Liver (tissue), 9 donors: ENCODE measurements around the gene SLC34A2. TPM values are rescaled to one million over a fixed set of nuclear protein-coding genes. Genes with fewer than 3 reads are reported as not detected.

Source experiments
- DNase-seq: peaks from one replicate; pipeline ENCODE4 v3.0.0-alpha.2; 2017; ENCODE audit warnings: low spot score
- H3K27ac ChIP-seq, 2 donors: one replicate each; pipeline ENCODE4 v1.7.0; 2013; ENCODE audit warnings: inconsistent platforms in 2 of 2, low read length in 2 of 2, control low read depth in 1 of 2, low read depth in 1 of 2, mild to moderate bottlenecking in 1 of 2
- H3K27me3 ChIP-seq, 4 donors: one replicate each; pipeline versions ENCODE4 v1.6.1 to v1.7.0; 2013; ENCODE audit warnings: low read length in 3 of 4, inconsistent platforms in 1 of 4, mild to moderate bottlenecking in 1 of 4, moderate library complexity in 1 of 4; ENCODE audit not compliant: control insufficient read depth in 4 of 4, insufficient read depth in 4 of 4
- H3K36me3 ChIP-seq, 4 donors: one replicate each; pipeline versions ENCODE4 v1.6.1 to v1.7.0; 2013; ENCODE audit warnings: low read length in 3 of 4, mild to moderate bottlenecking in 3 of 4, low read depth in 1 of 4, moderate library complexity in 1 of 4; ENCODE audit not compliant: control insufficient read depth in 4 of 4, insufficient read depth in 3 of 4
- H3K4me1 ChIP-seq, 4 donors: one replicate each; pipeline versions ENCODE4 v1.6.1 to v1.7.0; 2013; ENCODE audit warnings: low read length in 3 of 4, mild to moderate bottlenecking in 3 of 4, moderate library complexity in 1 of 4; ENCODE audit not compliant: control insufficient read depth in 4 of 4, insufficient read depth in 4 of 4
- H3K4me3 ChIP-seq, 3 donors: one replicate each; pipeline versions ENCODE4 v1.6.1 to v1.7.0; 2013; ENCODE audit warnings: low read length in 3 of 3, control low read depth in 1 of 3, low read depth in 1 of 3, mild to moderate bottlenecking in 1 of 3
- H3K9ac ChIP-seq, 2 donors: one replicate each; pipeline ENCODE4 v1.7.0; 2013; ENCODE audit warnings: low read length in 2 of 2, mild to moderate bottlenecking in 2 of 2, moderate library complexity in 2 of 2, control low read depth in 1 of 2, low read depth in 1 of 2
- H3K9me3 ChIP-seq, 4 donors: one replicate each; pipeline versions ENCODE4 v1.6.1 to v1.7.0; 2013; ENCODE audit warnings: low read length in 3 of 4; ENCODE audit not compliant: control insufficient read depth in 4 of 4
- ATF3 ChIP-seq: IDR thresholded peaks from 2 replicates; pipeline ENCODE4 v1.6.1; 2016; ENCODE audit warnings: antibody characterized with exemption
- EGR1 ChIP-seq, 2 donors: IDR thresholded peaks; 2 replicates each; pipeline ENCODE4 v1.6.1; 2016 to 2018; ENCODE audit warnings: antibody characterized with exemption in 2 of 2, low read depth in 2 of 2
- FOXA2 ChIP-seq: IDR thresholded peaks from 2 replicates; pipeline ENCODE4 v1.6.1; 2016; ENCODE audit warnings: antibody characterized with exemption
- GABPA ChIP-seq, 2 donors: IDR thresholded peaks in 1 of 2; conservative IDR thresholded peaks in 1 of 2; 2 replicates each; pipeline ENCODE4 v1.6.1; 2016; ENCODE audit warnings: antibody characterized with exemption in 2 of 2, mild to moderate bottlenecking in 1 of 2, moderate library complexity in 1 of 2
- HNF4A ChIP-seq, 2 donors: conservative IDR thresholded peaks; 2 replicates each; pipeline ENCODE4 v1.6.1; 2016; ENCODE audit warnings: antibody characterized with exemption in 2 of 2, mild to moderate bottlenecking in 2 of 2
- HNF4G ChIP-seq: IDR thresholded peaks from 2 replicates; pipeline ENCODE4 v1.6.1; 2016; ENCODE audit warnings: antibody characterized with exemption
- JUND ChIP-seq, 2 donors: IDR thresholded peaks; 2 replicates each; pipeline ENCODE4 v1.6.1; 2016; ENCODE audit warnings: antibody characterized with exemption in 2 of 2
- MAX ChIP-seq: IDR thresholded peaks from 2 replicates; pipeline ENCODE4 v1.6.1; 2016; ENCODE audit warnings: antibody characterized with exemption
- NR2F2 ChIP-seq: IDR thresholded peaks from 2 replicates; pipeline ENCODE4 v1.6.1; 2016; ENCODE audit warnings: antibody characterized with exemption
- RAD21 ChIP-seq, 2 donors: IDR thresholded peaks; 2 replicates each; pipeline ENCODE4 v1.6.1; 2016; ENCODE audit warnings: antibody characterized with exemption in 2 of 2, mild to moderate bottlenecking in 2 of 2
- REST ChIP-seq: IDR thresholded peaks from 2 replicates; pipeline ENCODE4 v1.6.1; 2016; ENCODE audit warnings: antibody characterized with exemption, mild to moderate bottlenecking
- RXRA ChIP-seq, 2 donors: IDR thresholded peaks; 2 replicates each; pipeline ENCODE4 v1.6.1; 2017 to 2018; ENCODE audit warnings: antibody characterized with exemption in 2 of 2, mild to moderate bottlenecking in 1 of 2
- SP1 ChIP-seq: IDR thresholded peaks from 2 replicates; pipeline ENCODE4 v1.6.1; 2018; ENCODE audit warnings: antibody characterized with exemption, mild to moderate bottlenecking
- TAF1 ChIP-seq: conservative IDR thresholded peaks from 2 replicates; pipeline ENCODE4 v1.6.1; 2016; ENCODE audit warnings: antibody characterized with exemption, mild to moderate bottlenecking
- YY1 ChIP-seq: IDR thresholded peaks from 2 replicates; pipeline ENCODE4 v1.6.1; 2016; ENCODE audit warnings: antibody characterized with exemption, mild to moderate bottlenecking
- WGBS: extraction: QIAGEN DNeasy Blood & Tissue Kit; methylation state at CpG from one replicate; pipeline ENCODE4 v1.1.7; 2013; 5-methylcytosine and 5-hydroxymethylcytosine counted together
- polyA plus RNA-seq, 2 donors: library from polyadenylated mRNA; stranded (reverse) in 1 of 2; unstranded in 1 of 2; fragments of 200-250 nt in 1 of 2; fragments of >200 nt in 1 of 2; fragmentation: Nextera tagmentation in 1 of 2; extraction: Ambion mirVana in 1 of 2; gene quantifications; one replicate each; pipeline versions ENCODE4 v1.2.1 to v1.2.3, GENCODE V29; 2013 to 2015
- total RNA-seq, 2 donors: library from RNA; depleted of rRNA; stranded (reverse); fragments of >200 nt; gene quantifications; one replicate each; pipeline ENCODE4 v1.2.3, GENCODE V29; 2014
- TF ChIP-seq, protein P1 (sequence below): IDR thresholded peaks from 2 replicates; pipeline ENCODE4 v1.6.1; 2016; ENCODE audit warnings: antibody characterized with exemption
- TF ChIP-seq, protein P2 (sequence below): fragments of 150-350 bp; IDR thresholded peaks from 2 replicates; pipeline ENCODE4 v1.5.1; 2017; ENCODE audit warnings: improper control_type of control experiment, low read depth, low read length; ENCODE audit not compliant: missing input control
- donor health status: healthy.
- donor health status: healthy.
- donor health status: healthy.
- donor health status: healthy.
- donor health status: healthy.

The SLC34A2 gene
- total and polyA plus RNA-seq, 4 donors = 0.14 to 1.4 (median 0.94) TPM

DNA sequence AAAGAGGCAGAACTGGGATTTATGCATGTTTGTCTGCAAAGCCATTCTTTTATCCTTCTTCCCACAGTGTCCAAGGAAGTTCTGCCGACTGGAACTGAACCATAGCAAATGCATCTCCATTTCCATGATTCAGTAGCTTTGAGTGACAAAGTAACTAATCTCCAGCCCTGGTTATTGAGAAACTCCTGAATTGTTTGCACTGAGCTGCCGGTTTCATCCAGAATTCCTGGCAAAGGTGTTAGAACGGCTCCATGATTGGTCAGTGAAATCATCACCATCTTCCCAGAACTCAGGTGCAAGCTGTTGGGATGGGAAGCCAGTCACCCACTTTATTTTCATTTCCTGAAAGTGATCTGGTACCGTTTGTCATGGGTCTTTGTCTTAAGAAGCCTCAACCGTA, 47.0 kb upstream of the SLC34A2 start:
- Histone ChIP-seq H3K27me3 (no peaks in the 10 kb centered on the region), H3K36me3 (no peaks in the 10 kb centered on the region), H3K9ac (no peak overlapping the region), H3K4me3 (no peak overlapping the region), H3K9me3 (no peaks in the 10 kb centered on the region), H3K27ac (no peak overlapping the region), H3K4me1 (no peaks in the 10 kb centered on the region)
- TF ChIP-seq HNF4G (no peak), RAD21 (IDR thresholded peaks at IDR 0.05) (no peak), RXRA (IDR thresholded peaks at IDR 0.05) (no peak), NR2F2 (no peak), ATF3 (no peak), GABPA (IDR thresholded peaks at IDR 0.05 in 1 of 2, conservative IDR thresholded peaks at IDR 0.05 in 1 of 2) (no peak), FOXA2 (no peak), MAX (no peak), SP1 (no peak), TAF1 (no peak), HNF4A (conservative IDR thresholded peaks at IDR 0.05) (no peak), JUND (IDR thresholded peaks at IDR 0.05) (no peak), REST (no peak), YY1 (no peak)
- TF ChIP-seq, protein P1, sequence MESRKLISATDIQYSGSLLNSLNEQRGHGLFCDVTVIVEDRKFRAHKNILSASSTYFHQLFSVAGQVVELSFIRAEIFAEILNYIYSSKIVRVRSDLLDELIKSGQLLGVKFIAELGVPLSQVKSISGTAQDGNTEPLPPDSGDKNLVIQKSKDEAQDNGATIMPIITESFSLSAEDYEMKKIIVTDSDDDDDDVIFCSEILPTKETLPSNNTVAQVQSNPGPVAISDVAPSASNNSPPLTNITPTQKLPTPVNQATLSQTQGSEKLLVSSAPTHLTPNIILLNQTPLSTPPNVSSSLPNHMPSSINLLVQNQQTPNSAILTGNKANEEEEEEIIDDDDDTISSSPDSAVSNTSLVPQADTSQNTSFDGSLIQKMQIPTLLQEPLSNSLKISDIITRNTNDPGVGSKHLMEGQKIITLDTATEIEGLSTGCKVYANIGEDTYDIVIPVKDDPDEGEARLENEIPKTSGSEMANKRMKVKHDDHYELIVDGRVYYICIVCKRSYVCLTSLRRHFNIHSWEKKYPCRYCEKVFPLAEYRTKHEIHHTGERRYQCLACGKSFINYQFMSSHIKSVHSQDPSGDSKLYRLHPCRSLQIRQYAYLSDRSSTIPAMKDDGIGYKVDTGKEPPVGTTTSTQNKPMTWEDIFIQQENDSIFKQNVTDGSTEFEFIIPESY = no peak
- TF ChIP-seq, protein P2, sequence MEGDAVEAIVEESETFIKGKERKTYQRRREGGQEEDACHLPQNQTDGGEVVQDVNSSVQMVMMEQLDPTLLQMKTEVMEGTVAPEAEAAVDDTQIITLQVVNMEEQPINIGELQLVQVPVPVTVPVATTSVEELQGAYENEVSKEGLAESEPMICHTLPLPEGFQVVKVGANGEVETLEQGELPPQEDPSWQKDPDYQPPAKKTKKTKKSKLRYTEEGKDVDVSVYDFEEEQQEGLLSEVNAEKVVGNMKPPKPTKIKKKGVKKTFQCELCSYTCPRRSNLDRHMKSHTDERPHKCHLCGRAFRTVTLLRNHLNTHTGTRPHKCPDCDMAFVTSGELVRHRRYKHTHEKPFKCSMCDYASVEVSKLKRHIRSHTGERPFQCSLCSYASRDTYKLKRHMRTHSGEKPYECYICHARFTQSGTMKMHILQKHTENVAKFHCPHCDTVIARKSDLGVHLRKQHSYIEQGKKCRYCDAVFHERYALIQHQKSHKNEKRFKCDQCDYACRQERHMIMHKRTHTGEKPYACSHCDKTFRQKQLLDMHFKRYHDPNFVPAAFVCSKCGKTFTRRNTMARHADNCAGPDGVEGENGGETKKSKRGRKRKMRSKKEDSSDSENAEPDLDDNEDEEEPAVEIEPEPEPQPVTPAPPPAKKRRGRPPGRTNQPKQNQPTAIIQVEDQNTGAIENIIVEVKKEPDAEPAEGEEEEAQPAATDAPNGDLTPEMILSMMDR = no peak
- DNase-seq = no peak
- 53% methylated on average over 5 of the region's 5 CpGs for WGBS

DNA sequence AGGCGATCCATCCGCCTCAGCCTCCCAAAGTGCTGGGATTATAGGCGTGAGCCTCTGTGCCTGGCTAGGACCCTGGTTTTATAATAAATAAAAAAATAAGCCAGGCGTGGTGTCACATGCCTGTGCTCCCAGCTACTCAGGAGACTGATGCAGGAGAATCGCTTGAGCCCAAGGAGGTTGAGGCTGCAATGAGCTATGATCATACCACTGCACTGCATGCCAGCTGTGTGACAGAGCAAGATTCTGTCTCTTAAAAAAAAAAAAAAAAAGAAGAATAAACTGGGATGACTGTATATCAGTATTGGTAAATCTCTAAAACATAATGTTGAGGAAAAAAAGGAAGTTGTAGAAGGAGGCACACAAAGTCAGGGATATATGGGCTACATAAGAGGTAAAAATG, 45.7 kb upstream of the SLC34A2 start:
- DNase-seq = no peak
- Histone ChIP-seq H3K9me3 (no peaks in the 10 kb centered on the region), H3K4me1 (no peaks in the 10 kb centered on the region), H3K36me3 (no peaks in the 10 kb centered on the region), H3K27ac (no peak overlapping the region), H3K9ac (no peak overlapping the region), H3K27me3 (no peaks in the 10 kb centered on the region), H3K4me3 (no peak overlapping the region)
- TF ChIP-seq ATF3 (no peak), JUND (IDR thresholded peaks at IDR 0.05) (no peak), MAX (no peak), TAF1 (no peak), FOXA2 (no peak), YY1 (no peak), HNF4G (no peak), SP1 (no peak), RAD21 (IDR thresholded peaks at IDR 0.05) (no peak), EGR1 (IDR thresholded peaks at IDR 0.05; ENCODE audit: low read depth in 2 of 2) (no peak), GABPA (IDR thresholded peaks at IDR 0.05 in 1 of 2, conservative IDR thresholded peaks at IDR 0.05 in 1 of 2) (no peak), NR2F2 (no peak), REST (no peak), RXRA (IDR thresholded peaks at IDR 0.05) (no peak)
- TF ChIP-seq, protein P1 = no peak
- 84% methylated on average over 5 of the region's 5 CpGs for WGBS
